Measurements from ENCODE around the gene SAPCD2. TPM values are rescaled to one million over a fixed set of nuclear protein-coding genes. Genes with fewer than 3 reads are reported as not detected.
A peak's percentile ranks its signal among the peaks of the same experiment; 100 is the strongest.

The SAPCD2 gene
- total and polyA plus RNA-seq, 9 of the 15 experiments (the other 6 are each of a cell fraction or from before 2014, with no cell fraction given) = 3.4 to 91.8 (median 18.8) TPM

DNA sequence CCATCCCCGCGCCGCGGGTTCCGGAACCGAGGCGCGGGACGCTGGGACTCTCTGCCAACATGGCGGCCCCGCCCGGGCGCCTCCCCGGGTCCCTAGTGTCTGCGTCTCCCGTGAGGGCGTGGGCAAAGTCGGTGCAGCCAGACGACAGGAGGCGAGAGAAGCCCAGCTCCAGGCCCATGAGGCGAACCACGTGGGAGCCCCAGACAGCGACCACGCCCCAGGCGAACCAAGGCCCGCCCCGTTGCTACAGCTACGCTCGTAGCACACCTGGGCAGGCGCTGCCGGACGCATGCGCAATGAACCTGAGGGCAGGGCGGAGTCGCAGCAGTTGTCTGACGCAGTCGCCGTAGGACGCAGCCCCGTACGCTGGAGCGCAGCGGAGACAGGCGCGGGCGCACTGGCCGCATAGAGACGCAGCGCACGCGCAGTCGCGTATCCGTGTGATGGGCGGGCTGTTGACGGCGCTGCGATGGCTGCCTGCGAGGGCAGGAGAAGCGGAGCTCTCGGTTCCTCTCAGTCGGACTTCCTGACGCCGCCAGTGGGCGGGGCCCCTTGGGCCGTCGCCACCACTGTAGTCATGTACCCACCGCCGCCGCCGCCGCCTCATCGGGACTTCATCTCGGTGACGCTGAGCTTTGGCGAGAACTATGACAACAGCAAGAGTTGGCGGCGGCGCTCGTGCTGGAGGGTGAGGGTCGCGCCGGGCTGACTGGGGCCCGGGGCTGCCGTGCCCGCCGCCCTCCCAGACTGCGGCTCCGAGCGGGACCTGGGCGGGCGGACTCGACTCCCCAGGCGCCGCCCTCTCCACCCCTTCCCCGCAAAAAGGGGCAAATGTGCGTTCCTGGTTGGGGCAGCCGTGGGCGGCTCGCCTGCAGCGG is 16.4 kb upstream of the SAPCD2 start, which contains the start of gene MAN1B1 (continued):
- TF ChIP-seq GABPA (tag; conservative IDR thresholded peaks at IDR 0.05; ENCODE audit: low read depth) (peak; percentile 33; the same call in 1 of the 2 replicates), NFYB (IDR thresholded peaks at IDR 0.05; ENCODE audit: extremely low read depth, insufficient read length) (no peak), ZNF224 (CRISPR knock-in tag; IDR thresholded peaks at IDR 0.05) (no peak), SMARCB1 (IDR thresholded peaks at IDR 0.05; ENCODE audit: insufficient read length, low read depth) (no peak), ZNF444 (CRISPR knock-in tag; IDR thresholded peaks at IDR 0.05) (no peak), HNRNPK (IDR thresholded peaks at IDR 0.05; ENCODE audit: low read depth, low read length, poor library complexity, severe bottlenecking) (no peak), SMARCA4 (IDR thresholded peaks at IDR 0.05) (no peak), HDAC2 (IDR thresholded peaks at IDR 0.05) (no peak), ELF2 (CRISPR knock-in tag; IDR thresholded peaks at IDR 0.05) (no peak), HNRNPH1 (optimal IDR thresholded peaks at IDR 0.05; ENCODE audit: low read depth, low read length) (no peak), ZNF551 (CRISPR knock-in tag; IDR thresholded peaks at IDR 0.05) (no peak), YY1 (IDR thresholded peaks at IDR 0.05; ENCODE audit: borderline replicate concordance in 1 of 3, control insufficient read depth in 1 of 3, extremely low read depth in 1 of 3, insufficient read depth in 3 of 3, insufficient read length in 1 of 3, insufficient replicate concordance in 2 of 3, low read depth in 1 of 3, low read length in 2 of 3) (peak; percentile 71 to 94 (median 89)), SAFB2 (IDR thresholded peaks at IDR 0.05; ENCODE audit: borderline replicate concordance, low read depth, low read length, severe bottlenecking) (no peak), RUNX1 (IDR thresholded peaks at IDR 0.05; ENCODE audit: low read depth) (no peak), PHF21A (IDR thresholded peaks at IDR 0.05; ENCODE audit: borderline replicate concordance, low read depth) (no peak), ZNF175 (CRISPR knock-in tag; IDR thresholded peaks at IDR 0.05; ENCODE audit: low read depth) (no peak), PTRF (tag; IDR thresholded peaks at IDR 0.05) (no peak), KLF1 (tag; IDR thresholded peaks at IDR 0.05) (peak; percentile 95), EP400 (IDR thresholded peaks at IDR 0.05) (peak; percentile 95; the same call in 1 of the 2 replicates)
- TF ChIP-seq, protein P1, sequence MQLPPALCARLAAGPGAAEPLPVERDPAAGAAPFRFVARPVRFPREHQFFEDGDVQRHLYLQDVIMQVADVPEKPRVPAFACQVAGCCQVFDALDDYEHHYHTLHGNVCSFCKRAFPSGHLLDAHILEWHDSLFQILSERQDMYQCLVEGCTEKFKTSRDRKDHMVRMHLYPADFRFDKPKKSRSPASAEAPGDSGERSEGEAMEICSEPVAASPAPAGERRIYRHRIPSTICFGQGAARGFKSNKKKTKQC (CRISPR knock-in tag; IDR thresholded peaks at IDR 0.05) = peak; percentile 70
- TF ChIP-seq, protein P2, sequence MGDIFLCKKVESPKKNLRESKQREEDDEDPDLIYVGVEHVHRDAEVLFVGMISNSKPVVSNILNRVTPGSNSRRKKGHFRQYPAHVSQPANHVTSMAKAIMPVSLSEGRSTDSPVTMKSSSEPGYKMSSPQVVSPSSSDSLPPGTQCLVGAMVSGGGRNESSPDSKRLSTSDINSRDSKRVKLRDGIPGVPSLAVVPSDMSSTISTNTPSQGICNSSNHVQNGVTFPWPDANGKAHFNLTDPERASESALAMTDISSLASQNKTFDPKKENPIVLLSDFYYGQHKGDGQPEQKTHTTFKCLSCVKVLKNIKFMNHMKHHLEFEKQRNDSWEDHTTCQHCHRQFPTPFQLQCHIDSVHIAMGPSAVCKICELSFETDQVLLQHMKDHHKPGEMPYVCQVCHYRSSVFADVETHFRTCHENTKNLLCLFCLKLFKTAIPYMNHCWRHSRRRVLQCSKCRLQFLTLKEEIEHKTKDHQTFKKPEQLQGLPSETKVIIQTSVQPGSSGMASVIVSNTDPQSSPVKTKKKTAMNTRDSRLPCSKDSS (IDR thresholded peaks at IDR 0.05; ENCODE audit: low read depth, partially characterized antibody) = no peak
- TF ChIP-seq, protein P3, sequence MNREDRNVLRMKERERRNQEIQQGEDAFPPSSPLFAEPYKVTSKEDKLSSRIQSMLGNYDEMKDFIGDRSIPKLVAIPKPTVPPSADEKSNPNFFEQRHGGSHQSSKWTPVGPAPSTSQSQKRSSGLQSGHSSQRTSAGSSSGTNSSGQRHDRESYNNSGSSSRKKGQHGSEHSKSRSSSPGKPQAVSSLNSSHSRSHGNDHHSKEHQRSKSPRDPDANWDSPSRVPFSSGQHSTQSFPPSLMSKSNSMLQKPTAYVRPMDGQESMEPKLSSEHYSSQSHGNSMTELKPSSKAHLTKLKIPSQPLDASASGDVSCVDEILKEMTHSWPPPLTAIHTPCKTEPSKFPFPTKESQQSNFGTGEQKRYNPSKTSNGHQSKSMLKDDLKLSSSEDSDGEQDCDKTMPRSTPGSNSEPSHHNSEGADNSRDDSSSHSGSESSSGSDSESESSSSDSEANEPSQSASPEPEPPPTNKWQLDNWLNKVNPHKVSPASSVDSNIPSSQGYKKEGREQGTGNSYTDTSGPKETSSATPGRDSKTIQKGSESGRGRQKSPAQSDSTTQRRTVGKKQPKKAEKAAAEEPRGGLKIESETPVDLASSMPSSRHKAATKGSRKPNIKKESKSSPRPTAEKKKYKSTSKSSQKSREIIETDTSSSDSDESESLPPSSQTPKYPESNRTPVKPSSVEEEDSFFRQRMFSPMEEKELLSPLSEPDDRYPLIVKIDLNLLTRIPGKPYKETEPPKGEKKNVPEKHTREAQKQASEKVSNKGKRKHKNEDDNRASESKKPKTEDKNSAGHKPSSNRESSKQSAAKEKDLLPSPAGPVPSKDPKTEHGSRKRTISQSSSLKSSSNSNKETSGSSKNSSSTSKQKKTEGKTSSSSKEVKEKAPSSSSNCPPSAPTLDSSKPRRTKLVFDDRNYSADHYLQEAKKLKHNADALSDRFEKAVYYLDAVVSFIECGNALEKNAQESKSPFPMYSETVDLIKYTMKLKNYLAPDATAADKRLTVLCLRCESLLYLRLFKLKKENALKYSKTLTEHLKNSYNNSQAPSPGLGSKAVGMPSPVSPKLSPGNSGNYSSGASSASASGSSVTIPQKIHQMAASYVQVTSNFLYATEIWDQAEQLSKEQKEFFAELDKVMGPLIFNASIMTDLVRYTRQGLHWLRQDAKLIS (CRISPR knock-in tag; IDR thresholded peaks at IDR 0.05) = no peak; the same call in 1 of the 2 replicates

Data from K562 (cell line).